ENCODE measurements around the gene MYB.

GRCh38 chr6:135210632-135211305 is 29.7 kb downstream of the MYB start:
- TF ChIP-seq, protein P1, sequence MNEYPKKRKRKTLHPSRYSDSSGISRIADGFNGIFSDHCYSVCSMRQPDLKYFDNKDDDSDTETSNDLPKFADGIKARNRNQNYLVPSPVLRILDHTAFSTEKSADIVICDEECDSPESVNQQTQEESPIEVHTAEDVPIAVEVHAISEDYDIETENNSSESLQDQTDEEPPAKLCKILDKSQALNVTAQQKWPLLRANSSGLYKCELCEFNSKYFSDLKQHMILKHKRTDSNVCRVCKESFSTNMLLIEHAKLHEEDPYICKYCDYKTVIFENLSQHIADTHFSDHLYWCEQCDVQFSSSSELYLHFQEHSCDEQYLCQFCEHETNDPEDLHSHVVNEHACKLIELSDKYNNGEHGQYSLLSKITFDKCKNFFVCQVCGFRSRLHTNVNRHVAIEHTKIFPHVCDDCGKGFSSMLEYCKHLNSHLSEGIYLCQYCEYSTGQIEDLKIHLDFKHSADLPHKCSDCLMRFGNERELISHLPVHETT (CRISPR knock-in tag; conservative IDR thresholded peaks at IDR 0.05) = no peak
- TF ChIP-seq ZNF766 (CRISPR knock-in tag; IDR thresholded peaks at IDR 0.05; ENCODE audit: borderline replicate concordance) (no peak), NR2C2 (CRISPR knock-in tag; IDR thresholded peaks at IDR 0.05; ENCODE audit: borderline replicate concordance) (no peak), GABPA (IDR thresholded peaks at IDR 0.05; ENCODE audit: low read depth, low read length) (no peak), GABPA (CRISPR knock-in tag; IDR thresholded peaks at IDR 0.05; ENCODE audit: low read depth) (no peak), TAF1 (CRISPR knock-in tag; IDR thresholded peaks at IDR 0.05) (no peak), YY1 (IDR thresholded peaks at IDR 0.05; ENCODE audit: insufficient read depth, insufficient replicate concordance, low read depth, low read length) (no peak), ZNF512 (CRISPR knock-in tag; IDR thresholded peaks at IDR 0.05) (no peak), ZNF543 (CRISPR knock-in tag; IDR thresholded peaks at IDR 0.05) (no peak), ZMYM4 (CRISPR knock-in tag; IDR thresholded peaks at IDR 0.05) (no peak), CREB1 (IDR thresholded peaks at IDR 0.05) (no peak), CREB1 (CRISPR knock-in tag; IDR thresholded peaks at IDR 0.05) (no peak)
- TF ChIP-seq, protein P2, sequence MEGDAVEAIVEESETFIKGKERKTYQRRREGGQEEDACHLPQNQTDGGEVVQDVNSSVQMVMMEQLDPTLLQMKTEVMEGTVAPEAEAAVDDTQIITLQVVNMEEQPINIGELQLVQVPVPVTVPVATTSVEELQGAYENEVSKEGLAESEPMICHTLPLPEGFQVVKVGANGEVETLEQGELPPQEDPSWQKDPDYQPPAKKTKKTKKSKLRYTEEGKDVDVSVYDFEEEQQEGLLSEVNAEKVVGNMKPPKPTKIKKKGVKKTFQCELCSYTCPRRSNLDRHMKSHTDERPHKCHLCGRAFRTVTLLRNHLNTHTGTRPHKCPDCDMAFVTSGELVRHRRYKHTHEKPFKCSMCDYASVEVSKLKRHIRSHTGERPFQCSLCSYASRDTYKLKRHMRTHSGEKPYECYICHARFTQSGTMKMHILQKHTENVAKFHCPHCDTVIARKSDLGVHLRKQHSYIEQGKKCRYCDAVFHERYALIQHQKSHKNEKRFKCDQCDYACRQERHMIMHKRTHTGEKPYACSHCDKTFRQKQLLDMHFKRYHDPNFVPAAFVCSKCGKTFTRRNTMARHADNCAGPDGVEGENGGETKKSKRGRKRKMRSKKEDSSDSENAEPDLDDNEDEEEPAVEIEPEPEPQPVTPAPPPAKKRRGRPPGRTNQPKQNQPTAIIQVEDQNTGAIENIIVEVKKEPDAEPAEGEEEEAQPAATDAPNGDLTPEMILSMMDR (CRISPR knock-in tag; IDR thresholded peaks at IDR 0.05) = no peak
- TF ChIP-seq, protein P3, sequence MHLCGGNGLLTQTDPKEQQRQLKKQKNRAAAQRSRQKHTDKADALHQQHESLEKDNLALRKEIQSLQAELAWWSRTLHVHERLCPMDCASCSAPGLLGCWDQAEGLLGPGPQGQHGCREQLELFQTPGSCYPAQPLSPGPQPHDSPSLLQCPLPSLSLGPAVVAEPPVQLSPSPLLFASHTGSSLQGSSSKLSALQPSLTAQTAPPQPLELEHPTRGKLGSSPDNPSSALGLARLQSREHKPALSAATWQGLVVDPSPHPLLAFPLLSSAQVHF (CRISPR knock-in tag; IDR thresholded peaks at IDR 0.05) = no peak
